IMR-90 (cell line): ENCODE results near the gene HDAC6. TPM values are rescaled to one million over a fixed set of nuclear protein-coding genes. Genes with fewer than 3 reads are reported as not detected.

Experiments used
- ATAC-seq: fragments of 200-7000 bp; cut with Tn5 transposase; 2 replicates; pipeline ENCODE4 v1.9.1; 2020; ENCODE audit warnings: low read depth, mild to moderate bottlenecking, moderate library complexity
- BruUV-seq: library from RNA; stranded (reverse); fragments of 400-500 nt; replicated peaks from 2 replicates; lab custom pipeline; 2021; lab: Mats Ljungman, UMichigan
- CTCF ChIA-PET: fragments of 300-600 bp; formaldehyde crosslinking; extraction: SDS; loops from one replicate; lab custom pipeline; 2021; ENCODE audit warnings: antibody characterized with exemption; lab: Yijun Ruan, JAX
- POLR2A ChIA-PET: fragments of 300-600 bp; sonication (Branson Sonifier 250); formaldehyde crosslinking; loops from one replicate; lab custom pipeline; 2022; ENCODE audit warnings: antibody characterized with exemption; ENCODE audit not compliant: unreplicated experiment; lab: Charles Lee
- DNase-seq: peaks from one replicate; pipeline ENCODE4 v3.0.0; 2013
- H2AFZ ChIP-seq: replicated peaks from 2 replicates; pipeline ENCODE3; 2013; ENCODE audit warnings: low read length, mild to moderate bottlenecking; ENCODE audit not compliant: poor library complexity
- H2AK5ac ChIP-seq: 2 replicates; pipeline ENCODE4 v1.6.1; 2013; ENCODE audit warnings: low read depth, low read length, inconsistent platforms
- H2AK9ac ChIP-seq: replicated peaks from 2 replicates; pipeline ENCODE3; 2013; ENCODE audit warnings: mild to moderate bottlenecking, low read depth, low read length, moderate library complexity; ENCODE audit not compliant: poor library complexity
- H2BK120ac ChIP-seq: 2 replicates; pipeline ENCODE4 v1.6.1; 2013; ENCODE audit warnings: low read depth, low read length, inconsistent platforms
- H2BK15ac ChIP-seq: 3 replicates; pipeline ENCODE4 v1.6.1; 2013; ENCODE audit warnings: low read depth, low read length, inconsistent platforms
- H2BK20ac ChIP-seq: 2 replicates; pipeline ENCODE4 v1.6.1; 2013; ENCODE audit warnings: low read depth, mild to moderate bottlenecking, inconsistent platforms, low read length, moderate library complexity
- H2BK5ac ChIP-seq: 2 replicates; pipeline ENCODE4 v1.6.1; 2013; ENCODE audit warnings: mild to moderate bottlenecking, low read depth, low read length, inconsistent platforms; ENCODE audit not compliant: poor library complexity, severe bottlenecking
- H3K14ac ChIP-seq: replicated peaks from 2 replicates; pipeline ENCODE4 v1.6.1; 2013; ENCODE audit warnings: low read depth, low read length, inconsistent platforms
- H3K18ac ChIP-seq: 2 replicates; pipeline ENCODE4 v1.6.1; 2013; ENCODE audit warnings: low read depth, low read length, control low read depth
- H3K23ac ChIP-seq: 2 replicates; pipeline ENCODE4 v1.6.1; 2013; ENCODE audit warnings: low read depth, low read length, inconsistent platforms
- H3K27ac ChIP-seq: 2 replicates; pipeline ENCODE4 v1.5.1; 2013; ENCODE audit warnings: mild to moderate bottlenecking, control low read depth, low read length; ENCODE audit not compliant: insufficient read depth
- H3K27me3 ChIP-seq: 2 replicates; pipeline ENCODE4 v1.6.1; 2013; ENCODE audit warnings: low read length; ENCODE audit not compliant: control insufficient read depth, insufficient read depth
- H3K36me3 ChIP-seq: 2 replicates; pipeline ENCODE4 v1.6.1; 2013; ENCODE audit warnings: low read length, mixed read lengths; ENCODE audit not compliant: control insufficient read depth, insufficient read depth
- H3K4ac ChIP-seq: 2 replicates; pipeline ENCODE4 v1.6.1; 2013; ENCODE audit warnings: low read depth, low read length, inconsistent platforms
- H3K4me1 ChIP-seq: 2 replicates; pipeline ENCODE4 v1.6.1; 2013; ENCODE audit warnings: low read length, mixed read lengths; ENCODE audit not compliant: control insufficient read depth, insufficient read depth
- H3K4me2 ChIP-seq: 2 replicates; pipeline ENCODE4 v1.6.1; 2013; ENCODE audit warnings: low read depth, mild to moderate bottlenecking, control low read depth, low read length, moderate library complexity
- H3K4me3 ChIP-seq: 2 replicates; pipeline ENCODE4 v1.5.1; 2013; ENCODE audit warnings: low read depth, mild to moderate bottlenecking, control low read depth, low read length, moderate library complexity; ENCODE audit not compliant: insufficient read depth
- H3K56ac ChIP-seq: 2 replicates; pipeline ENCODE4 v1.6.1; 2013; ENCODE audit warnings: low read length, inconsistent platforms; ENCODE audit not compliant: insufficient read depth; ENCODE audit errors: extremely low read depth
- H3K79me1 ChIP-seq, 2 experiments: 2 replicates each; pipeline ENCODE4 v1.6.1; 2013; ENCODE audit warnings: low read length in 2 of 2, inconsistent platforms in 1 of 2, low read depth in 1 of 2
- H3K9ac ChIP-seq: 2 replicates; pipeline ENCODE4 v1.6.1; 2013; ENCODE audit warnings: low read depth, low read length, control low read depth
- H3K9me1 ChIP-seq: 2 replicates; pipeline ENCODE4 v1.6.1; 2013; ENCODE audit warnings: low read length, inconsistent platforms; ENCODE audit not compliant: insufficient read depth
- H3K9me3 ChIP-seq: 2 replicates; pipeline ENCODE4 v1.6.1; 2013; ENCODE audit warnings: low read length; ENCODE audit not compliant: control insufficient read depth, insufficient read depth
- H4K20me1 ChIP-seq: 2 replicates; pipeline ENCODE4 v1.6.1; 2013; ENCODE audit warnings: low read length, inconsistent platforms; ENCODE audit not compliant: insufficient read depth
- H4K5ac ChIP-seq: 2 replicates; pipeline ENCODE4 v1.6.1; 2013; ENCODE audit warnings: mild to moderate bottlenecking, low read depth, low read length, control low read depth
- H4K8ac ChIP-seq, 2 experiments: 2 replicates each; pipeline ENCODE4 v1.6.1; 2013; ENCODE audit warnings: low read depth in 2 of 2, low read length in 2 of 2, control low read depth in 1 of 2, inconsistent platforms in 1 of 2
- H4K91ac ChIP-seq: 2 replicates; pipeline ENCODE4 v1.6.1; 2013; ENCODE audit warnings: low read depth, low read length, inconsistent platforms; ENCODE audit not compliant: insufficient read depth
- BHLHE40 ChIP-seq: fragments of 150-350 bp; IDR thresholded peaks from 2 replicates; pipeline ENCODE4 v1.6.1; 2016; ENCODE audit warnings: mild to moderate bottlenecking, low read depth, low read length
- CEBPB ChIP-seq: IDR thresholded peaks from 2 replicates; pipeline ENCODE4 v1.6.1; 2012; ENCODE audit warnings: low read depth, low read length, improper control_type of control experiment
- CHD1 ChIP-seq: IDR thresholded peaks from 2 replicates; pipeline ENCODE4 v1.6.1; 2012; ENCODE audit warnings: low read depth, low read length, improper control_type of control experiment
- ELK1 ChIP-seq: fragments of 150-350 bp; IDR thresholded peaks from 2 replicates; pipeline ENCODE4 v1.6.1; 2016; ENCODE audit warnings: low read depth, mild to moderate bottlenecking, low read length, moderate library complexity, borderline replicate concordance
- FOS ChIP-seq: fragments of 150-350 bp; IDR thresholded peaks from 2 replicates; pipeline ENCODE4 v1.6.1; 2016; ENCODE audit warnings: low read depth, low read length
- MAFK ChIP-seq: IDR thresholded peaks from 2 replicates; pipeline ENCODE4 v1.6.1; 2012; ENCODE audit warnings: low read depth, low read length, improper control_type of control experiment
- MAZ ChIP-seq: IDR thresholded peaks from 2 replicates; pipeline ENCODE4 v1.6.1; 2012; ENCODE audit warnings: low read depth, mild to moderate bottlenecking, low read length, improper control_type of control experiment, moderate library complexity, borderline replicate concordance
- MXI1 ChIP-seq: IDR thresholded peaks from 2 replicates; pipeline ENCODE4 v1.6.1; 2012; ENCODE audit warnings: low read depth, mild to moderate bottlenecking, low read length, moderate library complexity, borderline replicate concordance
- NFE2L2 ChIP-seq: fragments of 150-350 bp; IDR thresholded peaks from 2 replicates; pipeline ENCODE4 v1.6.1; 2016; ENCODE audit warnings: low read depth, mild to moderate bottlenecking, low read length
- POLR2A ChIP-seq: IDR thresholded peaks from 2 replicates; pipeline ENCODE4 v1.6.1; 2012; ENCODE audit warnings: mild to moderate bottlenecking, low read depth, low read length
- RAD21 ChIP-seq: IDR thresholded peaks from 2 replicates; pipeline ENCODE4 v1.6.1; 2012; ENCODE audit warnings: low read length, improper control_type of control experiment
- RFX5 ChIP-seq: IDR thresholded peaks from 2 replicates; pipeline ENCODE4 v1.8.0; 2012; ENCODE audit warnings: low read depth, mild to moderate bottlenecking, low read length, moderate library complexity
- WGBS, 2 experiments: methylation state at CpG; one replicate each; pipeline versions ENCODE4 v1.1.5 to v1.1.7; 2013; ENCODE audit warnings: missing lambda C conversion rate in 2 of 2; ENCODE audit not compliant: insufficient read length in 1 of 2; ENCODE audit errors: extremely low coverage in 2 of 2; 5-methylcytosine and 5-hydroxymethylcytosine counted together
- dilution Hi-C: fragments of 300-500 bp; cut with HindIII; formaldehyde crosslinking; loops from one replicate; pipeline ENCODE4 v1.14.3; 2018; ENCODE audit warnings: low sequenced_read_pairs; ENCODE audit not compliant: unreplicated experiment
- in situ Hi-C: fragments of 300-500 bp; cut with MboI; formaldehyde crosslinking; loops from 3 replicates; pipeline ENCODE4 v1.14.3; 2019; ENCODE audit warnings: low sequenced_read_pairs, inconsistent platforms, mixed read lengths
- intact Hi-C: fragments of 100-400 bp; cut with micrococcal nuclease; formaldehyde crosslinking; loops from 2 replicates; pipeline ENCODE4 v1.10.0; 2022
- polyA plus RNA-seq, 3 experiments: library from polyadenylated mRNA; depleted of rRNA; stranded (reverse); fragments of >200 nt; gene quantifications; 2 replicates each; pipeline ENCODE4 v1.2.3, GENCODE V29; 2012; ENCODE audit warnings: low replicate concordance in 1 of 3
- total RNA-seq: library from RNA; depleted of rRNA; stranded (reverse); fragments of >200 nt; gene quantifications from 2 replicates; pipeline ENCODE4 v1.2.3, GENCODE V29; 2012
- TF ChIP-seq, protein P1 (sequence below): conservative IDR thresholded peaks from 2 replicates; pipeline ENCODE4 v1.5.1; 2012; ENCODE audit warnings: mild to moderate bottlenecking, low read depth, low read length, improper control_type of control experiment

The HDAC6 gene
- total and polyA plus RNA-seq, 2 of the 4 experiments (the other 2 are of a cell fraction) = 16.8 to 26.3 TPM

DNA sequence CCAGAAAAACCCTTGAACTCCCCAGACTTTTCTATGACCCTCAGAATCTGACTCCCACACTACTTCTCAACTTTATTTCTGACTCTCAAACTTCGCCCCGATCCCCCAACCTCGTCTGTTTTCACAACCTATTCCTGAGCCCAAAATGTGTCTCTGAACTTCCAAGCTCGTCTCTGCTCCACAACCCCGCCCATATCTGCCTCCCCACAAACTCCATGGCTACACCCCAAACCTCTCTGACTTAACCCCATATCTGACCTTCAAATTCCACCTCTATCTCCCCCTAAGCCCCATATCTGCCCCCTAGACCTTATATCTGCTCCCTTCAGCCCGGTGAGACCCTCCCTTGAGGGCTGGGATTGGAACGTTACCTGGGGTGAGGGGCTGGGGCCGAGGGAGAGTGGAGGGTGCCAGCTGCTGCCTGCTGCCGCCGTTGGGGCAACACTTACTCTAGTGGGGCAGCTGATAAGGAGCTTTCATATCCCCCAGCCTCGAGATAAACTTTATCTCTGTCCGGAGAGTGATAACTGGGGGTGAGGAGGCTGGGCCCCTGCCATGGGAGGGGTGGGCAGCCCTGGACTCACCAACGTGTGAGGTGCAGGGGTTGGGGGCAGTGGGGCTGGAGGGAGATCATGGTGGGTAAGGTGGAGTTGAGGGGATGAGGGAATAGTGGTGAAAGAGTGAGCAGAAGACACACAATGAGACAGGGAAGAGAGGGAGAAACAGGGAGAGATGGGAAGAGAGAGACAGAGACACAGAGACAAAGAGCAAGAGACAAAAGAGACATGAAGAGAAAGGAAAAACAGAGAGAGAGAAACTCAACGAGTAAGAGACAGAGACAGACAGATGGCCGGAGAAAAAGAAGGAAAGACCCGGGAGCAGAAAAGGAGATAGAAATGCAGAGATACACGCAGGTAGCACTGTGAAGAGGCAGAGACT lies 14.1 kb upstream of the HDAC6 start:
- Histone ChIP-seq H3K27ac (no peak overlapping the region), H3K4me2 (no peak overlapping the region), H3K18ac (no peak overlapping the region), H4K5ac (no peak overlapping the region), H4K8ac (no peak overlapping the region), H3K9me1 (no peaks in the 10 kb centered on the region), H4K20me1 (no peaks in the 10 kb centered on the region; the same call in 1 of the 2 replicates), H2BK15ac (no peak overlapping the region), H3K4me1 (no peaks in the 10 kb centered on the region), H2BK5ac (no peak overlapping the region), H3K9ac (no peak overlapping the region), H2AK5ac (no peak overlapping the region), H3K23ac (no peak overlapping the region), H2BK120ac (no peak overlapping the region), H3K56ac (no peak overlapping the region), H4K91ac (no peak overlapping the region), H3K9me3 (no peaks in the 10 kb centered on the region), H3K4ac (no peak overlapping the region), H2BK20ac (no peak overlapping the region), H3K27me3 (peaks cover 22% of the 10 kb centered on the region), H3K4me3 (no peak overlapping the region), H3K79me1 (no peaks in the 10 kb centered on the region), H3K14ac (no peak overlapping the region), H2AFZ (no peak overlapping the region), H3K36me3 (no peaks in the 10 kb centered on the region), H2AK9ac (no peak overlapping the region)
- in situ Hi-C loops = no loop called here
- dilution Hi-C loops = no loop called here
- ChIA-PET POLR2A (no interaction called here), CTCF (no interaction called here)
- BruUV-seq = no TSS peak
- 25% methylated on average over 5 of the region's 17 CpGs; no CpG with 5 or more reads in 1 of the 2 experiments for WGBS, 2 experiments
- TF ChIP-seq RAD21 (no peak), FOS (no peak), NFE2L2 (no peak), CEBPB (no peak), RFX5 (no peak), CHD1 (no peak), BHLHE40 (no peak), MXI1 (no peak), POLR2A (no peak), ELK1 (no peak), MAFK (no peak), MAZ (no peak)
- TF ChIP-seq, protein P1, sequence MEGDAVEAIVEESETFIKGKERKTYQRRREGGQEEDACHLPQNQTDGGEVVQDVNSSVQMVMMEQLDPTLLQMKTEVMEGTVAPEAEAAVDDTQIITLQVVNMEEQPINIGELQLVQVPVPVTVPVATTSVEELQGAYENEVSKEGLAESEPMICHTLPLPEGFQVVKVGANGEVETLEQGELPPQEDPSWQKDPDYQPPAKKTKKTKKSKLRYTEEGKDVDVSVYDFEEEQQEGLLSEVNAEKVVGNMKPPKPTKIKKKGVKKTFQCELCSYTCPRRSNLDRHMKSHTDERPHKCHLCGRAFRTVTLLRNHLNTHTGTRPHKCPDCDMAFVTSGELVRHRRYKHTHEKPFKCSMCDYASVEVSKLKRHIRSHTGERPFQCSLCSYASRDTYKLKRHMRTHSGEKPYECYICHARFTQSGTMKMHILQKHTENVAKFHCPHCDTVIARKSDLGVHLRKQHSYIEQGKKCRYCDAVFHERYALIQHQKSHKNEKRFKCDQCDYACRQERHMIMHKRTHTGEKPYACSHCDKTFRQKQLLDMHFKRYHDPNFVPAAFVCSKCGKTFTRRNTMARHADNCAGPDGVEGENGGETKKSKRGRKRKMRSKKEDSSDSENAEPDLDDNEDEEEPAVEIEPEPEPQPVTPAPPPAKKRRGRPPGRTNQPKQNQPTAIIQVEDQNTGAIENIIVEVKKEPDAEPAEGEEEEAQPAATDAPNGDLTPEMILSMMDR = no peak
- intact Hi-C loops = no loop called here
- ATAC-seq = no peak
- no peak for DNase-seq
